GM12873 (cell line): ENCODE results near the gene PLXNB2.

Experiments used
- TF ChIP-seq, protein P1 (sequence below): IDR thresholded peaks from 2 replicates; pipeline ENCODE4 v1.5.1; 2012; ENCODE audit warnings: low read depth, mild to moderate bottlenecking, moderate library complexity, low read length, control low read depth; ENCODE audit not compliant: insufficient read depth; ENCODE audit errors: missing control alignments

PLXNB2 gene

GRCh38 chr22:50320116-50320515, 12.7 kb upstream of the PLXNB2 start:
- TF ChIP-seq, protein P1, sequence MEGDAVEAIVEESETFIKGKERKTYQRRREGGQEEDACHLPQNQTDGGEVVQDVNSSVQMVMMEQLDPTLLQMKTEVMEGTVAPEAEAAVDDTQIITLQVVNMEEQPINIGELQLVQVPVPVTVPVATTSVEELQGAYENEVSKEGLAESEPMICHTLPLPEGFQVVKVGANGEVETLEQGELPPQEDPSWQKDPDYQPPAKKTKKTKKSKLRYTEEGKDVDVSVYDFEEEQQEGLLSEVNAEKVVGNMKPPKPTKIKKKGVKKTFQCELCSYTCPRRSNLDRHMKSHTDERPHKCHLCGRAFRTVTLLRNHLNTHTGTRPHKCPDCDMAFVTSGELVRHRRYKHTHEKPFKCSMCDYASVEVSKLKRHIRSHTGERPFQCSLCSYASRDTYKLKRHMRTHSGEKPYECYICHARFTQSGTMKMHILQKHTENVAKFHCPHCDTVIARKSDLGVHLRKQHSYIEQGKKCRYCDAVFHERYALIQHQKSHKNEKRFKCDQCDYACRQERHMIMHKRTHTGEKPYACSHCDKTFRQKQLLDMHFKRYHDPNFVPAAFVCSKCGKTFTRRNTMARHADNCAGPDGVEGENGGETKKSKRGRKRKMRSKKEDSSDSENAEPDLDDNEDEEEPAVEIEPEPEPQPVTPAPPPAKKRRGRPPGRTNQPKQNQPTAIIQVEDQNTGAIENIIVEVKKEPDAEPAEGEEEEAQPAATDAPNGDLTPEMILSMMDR, result no peak

GRCh38 chr22:50319503-50319951, 12.1 kb upstream of the PLXNB2 start:
- TF ChIP-seq, protein P1, result no peak

DNA sequence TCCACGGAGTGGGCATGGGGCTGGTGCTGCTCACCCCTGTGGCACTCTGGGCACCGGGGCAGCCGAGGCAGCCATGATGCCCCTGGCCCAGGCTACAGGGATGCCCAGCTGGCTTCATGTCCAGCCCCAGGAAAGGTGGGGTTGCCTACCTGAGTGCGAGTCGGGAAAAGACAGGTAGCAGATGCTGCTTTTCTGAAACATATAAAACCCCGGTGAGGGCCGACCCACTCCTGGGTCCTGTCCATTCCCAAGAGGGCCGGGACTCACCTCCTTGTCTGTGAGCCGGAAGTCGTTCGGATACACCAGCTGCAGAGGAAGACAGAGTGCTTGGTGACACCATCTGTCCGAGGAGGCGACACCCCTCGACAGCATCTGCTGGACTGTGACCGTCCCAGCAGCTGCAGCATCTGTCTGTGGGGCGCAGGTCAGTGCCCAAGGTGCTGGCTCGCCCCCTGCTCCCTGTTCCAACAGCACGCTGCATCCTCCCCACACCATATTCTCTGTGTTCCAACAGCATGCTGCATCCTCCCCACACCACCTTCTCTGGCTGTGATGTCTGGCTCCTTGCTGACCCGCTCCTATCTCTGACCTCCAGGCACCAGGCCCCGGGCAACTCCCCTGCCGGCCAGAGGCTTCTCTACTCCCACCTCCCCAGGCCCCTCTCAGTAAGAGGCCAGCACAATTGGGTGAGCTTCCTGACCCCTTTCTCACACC, 11.4 kb upstream of the PLXNB2 start:
- TF ChIP-seq, protein P1, result no peak

GRCh38 chr22:50318356-50318697, 10.9 kb upstream of the PLXNB2 start:
- TF ChIP-seq, protein P1, result no peak

- TF ChIP-seq, protein P1, result no peak
These were observed 10.2 kb upstream of the PLXNB2 start for GRCh38 chr22:50317674-50318073.

GRCh38 chr22:50317178-50317577, 9.7 kb upstream of the PLXNB2 start:
- TF ChIP-seq, protein P1, result no peak

- TF ChIP-seq, protein P1, result no peak
These were observed 8.9 kb upstream of the PLXNB2 start for GRCh38 chr22:50316114-50317065.
